ENCODE data around the gene GALNT9. TPM values are rescaled to one million over a fixed set of nuclear protein-coding genes. Genes with fewer than 3 reads are reported as not detected.
A peak's percentile ranks its signal among the peaks of the same experiment; 100 is the strongest.

GALNT9 gene
- total RNA-seq, 4 donors from 2014 or later, result 10.9 to 52.7 (median 36.7) TPM; not detected in 1

- TF ChIP-seq CTCF (IDR thresholded peaks at IDR 0.05), result no peak
- ATAC-seq (ENCODE audit: low FRiP score) (no peak), DNase-seq (ENCODE audit: low spot score) (no peak)
These were observed 46.2 kb downstream of the GALNT9 start for GRCh38 chr12:132282950-132283771.

- TF ChIP-seq CTCF (IDR thresholded peaks at IDR 0.05), result no peak
- DNase-seq (ENCODE audit: low spot score) (no peak), ATAC-seq (ENCODE audit: low FRiP score) (no peak)
These were observed 47.1 kb downstream of the GALNT9 start for GRCh38 chr12:132282031-132282949.

- no peak for DNase-seq (ENCODE audit: low spot score)
- peak; percentile 47 for ATAC-seq (ENCODE audit: low FRiP score)
- no peak for TF ChIP-seq CTCF (IDR thresholded peaks at IDR 0.05)
These were observed 48.4 kb downstream of the GALNT9 start for GRCh38 chr12:132281038-132281437.

GRCh38 chr12:132280406-132280805 lies 49.0 kb downstream of the GALNT9 start:
- no peak for ATAC-seq (ENCODE audit: low FRiP score)

GRCh38 chr12:132279930-132280329 lies 49.5 kb downstream of the GALNT9 start:
- no peak for TF ChIP-seq CTCF (IDR thresholded peaks at IDR 0.05)
- ATAC-seq (ENCODE audit: low FRiP score), result no peak
- no peak for DNase-seq (ENCODE audit: low spot score)

More at GRCh38 chr12:132280406-132280805, 49.0 kb downstream of the GALNT9 start:
- no peak for DNase-seq (ENCODE audit: low spot score)
- TF ChIP-seq CTCF (IDR thresholded peaks at IDR 0.05), result no peak

GRCh38 chr12:132279184-132279889 lies 50.1 kb downstream of the GALNT9 start:
- no peak for TF ChIP-seq CTCF (IDR thresholded peaks at IDR 0.05)
- no peak for ATAC-seq (ENCODE audit: low FRiP score)
- DNase-seq (ENCODE audit: low spot score), result no peak

Measured in omental fat pad (tissue), 4 donors.